ENCODE measurements around the gene SLC16A3. TPM values are rescaled to one million over a fixed set of nuclear protein-coding genes. Genes with fewer than 3 reads are reported as not detected.

The SLC16A3 gene
- polyA plus RNA-seq, 1 of the 3 experiments (the other 2 are of a cell fraction): 70.7 TPM

DNA sequence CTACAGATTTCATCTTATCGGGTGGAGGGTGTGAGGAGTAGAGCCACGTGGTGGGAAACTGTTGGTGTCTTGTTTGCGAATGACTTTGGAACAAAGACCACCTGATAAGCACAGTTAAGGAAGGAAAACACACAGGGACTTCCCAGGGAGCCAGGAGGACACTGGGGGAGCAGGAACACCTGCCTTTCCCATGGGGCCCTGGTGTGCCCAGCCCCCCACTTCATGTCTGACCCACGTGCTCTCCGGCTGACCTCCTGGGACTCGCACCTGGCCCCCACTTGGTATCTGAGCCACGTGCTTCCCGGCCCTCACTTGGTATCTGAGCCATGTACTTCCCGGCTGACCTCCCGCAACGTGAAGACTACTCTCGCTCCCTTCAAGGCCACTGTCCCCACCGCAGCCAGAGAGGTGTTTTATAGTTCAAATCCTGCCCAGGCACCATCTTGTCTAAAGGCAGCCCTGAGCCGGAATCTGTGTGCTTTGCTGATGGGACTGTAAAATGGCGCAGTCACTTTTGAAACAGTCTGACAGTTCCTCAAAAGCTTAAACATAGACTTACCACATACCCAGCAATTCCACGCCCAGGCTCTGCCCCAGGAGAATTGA is 50.0 kb downstream of the SLC16A3 start:
- no peaks in the 10 kb centered on the region for H3K9me3 ChIP-seq

More for the DNA sequence above, 50.0 kb downstream of the SLC16A3 start:
- Histone ChIP-seq H3K4me1 (ENCODE audit: control insufficient read depth in 1 of 2, insufficient read depth in 2 of 2, low read depth in 1 of 2, low read length in 1 of 2) (peaks cover 23 to 32% of the 10 kb centered on the region in 2 experiments), H3K9ac (no peak overlapping the region), H3F3A (replicated peaks; ENCODE audit: insufficient read depth) (peaks cover 8% of the 10 kb centered on the region), H3K9me2 (no peaks in the 10 kb centered on the region), H3K27ac (ENCODE audit: low read depth in 2 of 2, low read length in 1 of 2) (no peak overlapping the region), H3K4me2 (no peak overlapping the region), H3K36me3 (replicated peaks in 1 of 2; ENCODE audit: control insufficient read depth in 1 of 2, insufficient read depth in 2 of 2, low read length in 1 of 2) (no peaks in the 10 kb centered on the region), H3K4me3 (ENCODE audit: low read depth in 2 of 2, low read length in 1 of 2) (no peak overlapping the region), H2AFZ (ENCODE audit: low read depth) (no peak overlapping the region), H3K27me3 (ENCODE audit: insufficient read depth) (no peaks in the 10 kb centered on the region), H4K20me1 (ENCODE audit: insufficient read depth) (no peaks in the 10 kb centered on the region), H3K79me2 (ENCODE audit: insufficient read depth) (0 out of 2 replicates have a peak, but pooled peaks cover 4% of the 10 kb centered on the region)
- CTCF ChIA-PET: no interaction called here
- DNase-seq: no peak
- POLR2A ChIA-PET: no interaction called here
- TF ChIP-seq, protein P1, sequence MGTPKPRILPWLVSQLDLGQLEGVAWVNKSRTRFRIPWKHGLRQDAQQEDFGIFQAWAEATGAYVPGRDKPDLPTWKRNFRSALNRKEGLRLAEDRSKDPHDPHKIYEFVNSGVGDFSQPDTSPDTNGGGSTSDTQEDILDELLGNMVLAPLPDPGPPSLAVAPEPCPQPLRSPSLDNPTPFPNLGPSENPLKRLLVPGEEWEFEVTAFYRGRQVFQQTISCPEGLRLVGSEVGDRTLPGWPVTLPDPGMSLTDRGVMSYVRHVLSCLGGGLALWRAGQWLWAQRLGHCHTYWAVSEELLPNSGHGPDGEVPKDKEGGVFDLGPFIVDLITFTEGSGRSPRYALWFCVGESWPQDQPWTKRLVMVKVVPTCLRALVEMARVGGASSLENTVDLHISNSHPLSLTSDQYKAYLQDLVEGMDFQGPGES (IDR thresholded peaks at IDR 0.05; ENCODE audit: low read depth, low read length): no peak
- TF ChIP-seq TCF12 (IDR thresholded peaks at IDR 0.05): no peak
- no peak for TF ChIP-seq MEF2A (IDR thresholded peaks at IDR 0.05; ENCODE audit: borderline replicate concordance, low read depth)
- TF ChIP-seq, protein P2, sequence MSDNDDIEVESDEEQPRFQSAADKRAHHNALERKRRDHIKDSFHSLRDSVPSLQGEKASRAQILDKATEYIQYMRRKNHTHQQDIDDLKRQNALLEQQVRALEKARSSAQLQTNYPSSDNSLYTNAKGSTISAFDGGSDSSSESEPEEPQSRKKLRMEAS (IDR thresholded peaks at IDR 0.05; ENCODE audit: low read depth): no peak
- TF ChIP-seq ELF1 (IDR thresholded peaks at IDR 0.05): no peak
- no peak for TF ChIP-seq FOSL2 (IDR thresholded peaks at IDR 0.05; ENCODE audit: borderline replicate concordance, low read depth)
- TF ChIP-seq, protein P3, sequence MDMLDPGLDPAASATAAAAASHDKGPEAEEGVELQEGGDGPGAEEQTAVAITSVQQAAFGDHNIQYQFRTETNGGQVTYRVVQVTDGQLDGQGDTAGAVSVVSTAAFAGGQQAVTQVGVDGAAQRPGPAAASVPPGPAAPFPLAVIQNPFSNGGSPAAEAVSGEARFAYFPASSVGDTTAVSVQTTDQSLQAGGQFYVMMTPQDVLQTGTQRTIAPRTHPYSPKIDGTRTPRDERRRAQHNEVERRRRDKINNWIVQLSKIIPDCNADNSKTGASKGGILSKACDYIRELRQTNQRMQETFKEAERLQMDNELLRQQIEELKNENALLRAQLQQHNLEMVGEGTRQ (IDR thresholded peaks at IDR 0.05; ENCODE audit: borderline replicate concordance, low read depth, low read length): no peak
- TF ChIP-seq RFX5 (IDR thresholded peaks at IDR 0.05; ENCODE audit: low read length): no peak
- TF ChIP-seq EZH2phosphoT487 (IDR thresholded peaks at IDR 0.05; ENCODE audit: borderline replicate concordance, low read depth): no peak
- TF ChIP-seq FOXM1 (IDR thresholded peaks at IDR 0.05; ENCODE audit: low read depth): no peak
- TF ChIP-seq, protein P4, sequence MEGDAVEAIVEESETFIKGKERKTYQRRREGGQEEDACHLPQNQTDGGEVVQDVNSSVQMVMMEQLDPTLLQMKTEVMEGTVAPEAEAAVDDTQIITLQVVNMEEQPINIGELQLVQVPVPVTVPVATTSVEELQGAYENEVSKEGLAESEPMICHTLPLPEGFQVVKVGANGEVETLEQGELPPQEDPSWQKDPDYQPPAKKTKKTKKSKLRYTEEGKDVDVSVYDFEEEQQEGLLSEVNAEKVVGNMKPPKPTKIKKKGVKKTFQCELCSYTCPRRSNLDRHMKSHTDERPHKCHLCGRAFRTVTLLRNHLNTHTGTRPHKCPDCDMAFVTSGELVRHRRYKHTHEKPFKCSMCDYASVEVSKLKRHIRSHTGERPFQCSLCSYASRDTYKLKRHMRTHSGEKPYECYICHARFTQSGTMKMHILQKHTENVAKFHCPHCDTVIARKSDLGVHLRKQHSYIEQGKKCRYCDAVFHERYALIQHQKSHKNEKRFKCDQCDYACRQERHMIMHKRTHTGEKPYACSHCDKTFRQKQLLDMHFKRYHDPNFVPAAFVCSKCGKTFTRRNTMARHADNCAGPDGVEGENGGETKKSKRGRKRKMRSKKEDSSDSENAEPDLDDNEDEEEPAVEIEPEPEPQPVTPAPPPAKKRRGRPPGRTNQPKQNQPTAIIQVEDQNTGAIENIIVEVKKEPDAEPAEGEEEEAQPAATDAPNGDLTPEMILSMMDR (IDR thresholded peaks at IDR 0.05): no peak
- TF ChIP-seq POLR2AphosphoS5 (IDR thresholded peaks at IDR 0.05; ENCODE audit: low read depth, low read length): no peak
- TF ChIP-seq NRF1 (IDR thresholded peaks at IDR 0.05; ENCODE audit: low read depth, low read length): no peak
- TF ChIP-seq RAD21 (IDR thresholded peaks at IDR 0.05; ENCODE audit: low read length): no peak
- TF ChIP-seq SMC3 (IDR thresholded peaks at IDR 0.05; ENCODE audit: low read depth, low read length): no peak
- TF ChIP-seq, protein P5, sequence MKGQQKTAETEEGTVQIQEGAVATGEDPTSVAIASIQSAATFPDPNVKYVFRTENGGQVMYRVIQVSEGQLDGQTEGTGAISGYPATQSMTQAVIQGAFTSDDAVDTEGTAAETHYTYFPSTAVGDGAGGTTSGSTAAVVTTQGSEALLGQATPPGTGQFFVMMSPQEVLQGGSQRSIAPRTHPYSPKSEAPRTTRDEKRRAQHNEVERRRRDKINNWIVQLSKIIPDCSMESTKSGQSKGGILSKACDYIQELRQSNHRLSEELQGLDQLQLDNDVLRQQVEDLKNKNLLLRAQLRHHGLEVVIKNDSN (IDR thresholded peaks at IDR 0.05; ENCODE audit: borderline replicate concordance, low read depth): no peak
- no peak for TF ChIP-seq SIN3A (IDR thresholded peaks at IDR 0.05; ENCODE audit: borderline replicate concordance, low read depth, low read length)
- TF ChIP-seq TEAD4 (IDR thresholded peaks at IDR 0.05; ENCODE audit: borderline replicate concordance, insufficient read depth): no peak
- WGBS (ENCODE audit: low lambda C conversion rate): 89% methylated on average over 16 of the region's 16 CpGs

Data from SK-N-SH (cell line).